HG03060 (cell line): ENCODE data around the gene CDK14.

Experiments used
- ATAC-seq: cut with Tn5 transposase; IDR thresholded peaks from one replicate; pipeline ENCODE4 v1.9.1; 2021; ENCODE audit warnings: low read depth, moderate number of reproducible peaks; ENCODE audit not compliant: unreplicated experiment

The CDK14 gene

GRCh38 chr7:90972906-90973550 lies 376.9 kb downstream of the CDK14 start:
- no peak for ATAC-seq

GRCh38 chr7:90977056-90977455 lies 380.9 kb downstream of the CDK14 start:
- ATAC-seq = no peak

GRCh38 chr7:90980545-90980944 lies 384.4 kb downstream of the CDK14 start:
- no peak for ATAC-seq

GRCh38 chr7:90982228-90982627 lies 386.1 kb downstream of the CDK14 start:
- ATAC-seq = no peak

GRCh38 chr7:90984692-90985091 lies 388.6 kb downstream of the CDK14 start:
- no peak for ATAC-seq

GRCh38 chr7:90988516-90988915 lies 392.4 kb downstream of the CDK14 start:
- no peak for ATAC-seq

- ATAC-seq = no peak
These were observed 393.1 kb downstream of the CDK14 start for GRCh38 chr7:90988996-90989765.

- no peak for ATAC-seq
These were observed 398.0 kb downstream of the CDK14 start for GRCh38 chr7:90994121-90994520.

GRCh38 chr7:90994601-90995000 lies 398.5 kb downstream of the CDK14 start:
- ATAC-seq = no peak

- no peak for ATAC-seq
These were observed 399.9 kb downstream of the CDK14 start for GRCh38 chr7:90995996-90996395.

GRCh38 chr7:90999989-91000979 lies 404.2 kb downstream of the CDK14 start:
- ATAC-seq = no peak

GRCh38 chr7:91005024-91005423 lies 408.9 kb downstream of the CDK14 start:
- no peak for ATAC-seq

GRCh38 chr7:91005841-91006240 lies 409.7 kb downstream of the CDK14 start:
- no peak for ATAC-seq

GRCh38 chr7:91007371-91007770 lies 411.2 kb downstream of the CDK14 start:
- no peak for ATAC-seq

- ATAC-seq = no peak
These were observed 417.0 kb downstream of the CDK14 start for GRCh38 chr7:91013078-91013477.

- ATAC-seq = no peak
These were observed 423.7 kb downstream of the CDK14 start for GRCh38 chr7:91019686-91020385.

GRCh38 chr7:91020636-91021385 lies 424.7 kb downstream of the CDK14 start:
- ATAC-seq = no peak

- ATAC-seq = no peak
These were observed 425.8 kb downstream of the CDK14 start for GRCh38 chr7:91021956-91022355.

GRCh38 chr7:91025906-91026390 lies 429.8 kb downstream of the CDK14 start:
- no peak for ATAC-seq
